ENCODE measurements around the gene POF1B.

The POF1B gene

GRCh38 chrX:85243155-85243554 lies 136.3 kb downstream of the POF1B start:
- DNase-seq (ENCODE audit: low spot score) = no peak

All from hematopoietic multipotent progenitor cell treated with erythropoietin and hydrocortisone succinate and interleukin-3 and kit ligand, for 15 days (in vitro differentiated cells).